CD4-positive, alpha-beta memory T cell (primary cell): ENCODE measurements around the gene ARHGAP44. TPM values are rescaled to one million over a fixed set of nuclear protein-coding genes. Genes with fewer than 3 reads are reported as not detected.

Experiments used
- CTCF ChIA-PET: fragments of 350-600 bp; sonication (Branson Sonifier 250); formaldehyde crosslinking; loops from one replicate; lab custom pipeline; 2021; ENCODE audit warnings: inconsistent platforms; ENCODE audit not compliant: partially characterized antibody; lab: Charles Lee
- POLR2A ChIA-PET: fragments of 350-600 bp; sonication (Branson Sonifier 250); formaldehyde crosslinking; loops from one replicate; lab custom pipeline; 2021; ENCODE audit not compliant: partially characterized antibody; lab: Charles Lee
- DNase-seq, 5 donors: peaks; one replicate each; pipeline versions ENCODE4 v3.0.0 to v3.0.0-alpha.2; 2020 to 2022; ENCODE audit warnings: mixed read lengths in 1 of 5
- H3K27ac ChIP-seq: one replicate; pipeline ENCODE4 v1.7.0; 2013; ENCODE audit warnings: low read depth, low read length
- H3K27me3 ChIP-seq: 2 replicates; pipeline ENCODE4 v1.7.0; 2013; ENCODE audit warnings: mild to moderate bottlenecking, low read length, moderate library complexity; ENCODE audit not compliant: insufficient read depth
- H3K36me3 ChIP-seq: 2 replicates; pipeline ENCODE4 v1.7.0; 2013; ENCODE audit warnings: mild to moderate bottlenecking, low read length, moderate library complexity; ENCODE audit not compliant: insufficient read depth
- H3K4me1 ChIP-seq: 2 replicates; pipeline ENCODE4 v1.7.0; 2013; ENCODE audit warnings: mild to moderate bottlenecking, low read length, moderate library complexity; ENCODE audit not compliant: insufficient read depth
- H3K4me3 ChIP-seq, 2 donors: one replicate each; pipeline ENCODE4 v1.7.0; 2013; ENCODE audit warnings: low read length in 2 of 2, mild to moderate bottlenecking in 1 of 2
- H3K9me3 ChIP-seq, 2 donors: one replicate each; pipeline ENCODE4 v1.7.0; 2013; ENCODE audit warnings: low read length in 2 of 2, control low read depth in 1 of 2; ENCODE audit not compliant: control insufficient read depth in 1 of 2
- H3K27ac Mint-ChIP-seq, 7 donors: one replicate each; pipeline ENCODE4 v1.8.0; 2020 to 2021; ENCODE audit warnings: mixed read lengths in 7 of 7, mild to moderate bottlenecking in 6 of 7, inconsistent platforms in 3 of 7, moderate library complexity in 3 of 7
- H3K27me3 Mint-ChIP-seq, 2 donors: one replicate each; pipeline ENCODE4 v1.8.0; 2020 to 2021; ENCODE audit warnings: mixed read lengths in 2 of 2
- H3K36me3 Mint-ChIP-seq, 2 donors: one replicate each; pipeline ENCODE4 v1.8.0; 2020 to 2021; ENCODE audit warnings: mixed read lengths in 2 of 2, inconsistent platforms in 1 of 2, mild to moderate bottlenecking in 1 of 2
- H3K4me1 Mint-ChIP-seq, 4 donors: one replicate each; pipeline ENCODE4 v1.8.0; 2020 to 2021; ENCODE audit warnings: mixed read lengths in 4 of 4, mild to moderate bottlenecking in 1 of 4
- H3K4me3 Mint-ChIP-seq, 8 donors: one replicate each; pipeline ENCODE4 v1.8.0; 2020 to 2021; ENCODE audit warnings: mixed read lengths in 8 of 8, mild to moderate bottlenecking in 7 of 8, moderate library complexity in 6 of 8, inconsistent platforms in 3 of 8
- H3K9me3 Mint-ChIP-seq, 8 donors: one replicate each; pipeline ENCODE4 v1.8.0; 2020 to 2021; ENCODE audit warnings: mixed read lengths in 8 of 8, mild to moderate bottlenecking in 5 of 8, inconsistent platforms in 3 of 8, moderate library complexity in 1 of 8
- intact Hi-C: fragments of 100-400 bp; cut with micrococcal nuclease; formaldehyde crosslinking; loops from one replicate; pipeline ENCODE4 v1.15.1; 2023
- polyA plus RNA-seq, 2 donors: library from polyadenylated mRNA; unstranded; fragments of 300-500 nt; fragmentation: Illumina TruSeq; gene quantifications; one replicate each; pipeline ENCODE4 v1.2.3, GENCODE V29; 2021
- total RNA-seq, 2 experiments: library from RNA; stranded (reverse); gene quantifications; one replicate each; pipeline ENCODE4 v1.2.3, GENCODE V29; 2021

Gene ARHGAP44
- total RNA-seq (not detected), polyA plus RNA-seq (under 1 TPM in 1 of 2 donors, not detected in 1; 0.07 TPM)

DNA sequence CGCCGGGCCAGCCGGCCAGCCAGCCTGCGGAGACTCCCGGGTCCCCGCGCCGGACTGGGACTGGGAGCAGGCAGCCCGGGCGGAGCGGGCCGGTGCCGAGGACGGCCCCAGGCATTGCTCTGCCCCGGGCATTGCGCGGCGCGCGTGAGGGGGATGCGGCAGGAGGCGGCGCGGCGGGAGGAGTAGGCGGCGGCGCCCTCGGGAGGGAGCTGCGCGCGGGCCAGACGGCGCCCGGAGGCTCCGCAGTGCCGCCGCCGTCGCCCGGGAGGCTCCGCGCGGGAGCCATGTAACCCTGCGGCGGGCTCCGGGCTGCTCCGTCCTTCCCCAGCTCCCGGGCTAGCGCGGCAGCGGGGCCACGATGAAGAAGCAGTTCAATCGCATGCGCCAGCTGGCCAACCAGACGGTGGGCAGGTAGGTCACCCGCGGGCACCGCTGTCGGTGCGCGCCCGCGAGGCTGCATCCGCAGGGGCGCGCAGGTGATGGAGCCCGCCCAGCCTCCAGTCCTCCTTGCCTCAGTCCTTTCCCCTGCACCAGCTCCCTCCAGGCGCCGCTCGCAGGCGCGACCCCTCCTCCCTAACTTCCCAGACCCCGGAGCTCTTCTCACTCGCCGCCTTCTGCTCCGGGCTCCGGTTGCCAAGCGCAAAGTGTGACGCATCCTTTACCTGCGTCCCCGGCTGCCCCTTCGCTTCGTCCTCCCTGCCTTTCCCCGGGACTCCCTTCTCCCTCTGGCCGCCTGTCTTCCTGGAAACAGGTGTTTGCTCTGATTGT lies at the start of gene ARHGAP44:
TSS of gene ARHGAP44 (plus strand) at position 18 of the 768 bp plus-strand sequence. CDS start at position 359, 341 bp downstream.
- Histone ChIP-seq H3K9me3 (no peaks in the 10 kb centered on the region), H3K27ac (no peak within 1 kb of the TSS), H3K27me3 (peaks cover 12% of the 10 kb centered on the region), H3K4me1 (peaks cover 3% of the 10 kb centered on the region), H3K4me3 (no peak within 1 kb of the TSS), H3K36me3 (no peaks in the 10 kb centered on the region)
- Mint-ChIP-seq H3K27me3 (peaks cover 28 to 30% of the 10 kb centered on the region in 2 donors), H3K4me1 (peaks cover 0 to 15% (median 3%) of the 10 kb centered on the region in 4 donors), H3K4me3 (peak within 1 kb of the TSS; percentile 39 to 79 (median 59)), H3K36me3 (no peaks in the 10 kb centered on the region), H3K27ac (peak within 1 kb of the TSS in 1 of 7 donors; percentile 22), H3K9me3 (peaks cover 0 to 7% (median 1%) of the 10 kb centered on the region in 8 donors)
- DNase-seq: no peak
- intact Hi-C loops: no loop called here
- ChIA-PET CTCF (no interaction called here), POLR2A (no interaction called here)

GRCh38 chr17:12739500-12739899 lies 49.8 kb upstream of the ARHGAP44 start:
- H3K9me3 Mint-ChIP-seq: peaks cover 0 to 3% (median 0%) of the 10 kb centered on the region in 8 donors
- H3K27me3 Mint-ChIP-seq: no peaks in the 10 kb centered on the region
- H3K4me3 Mint-ChIP-seq: no peak overlapping the region
- no peaks in the 10 kb centered on the region for H3K27me3 ChIP-seq
- H3K27ac Mint-ChIP-seq: no peak overlapping the region
- no peaks in the 10 kb centered on the region for H3K9me3 ChIP-seq
- ChIA-PET POLR2A (no interaction called here), CTCF (no interaction called here)
- no peak overlapping the region for H3K27ac ChIP-seq
- intact Hi-C loops: no loop called here
- no peaks in the 10 kb centered on the region for H3K36me3 Mint-ChIP-seq
- H3K4me1 ChIP-seq: no peaks in the 10 kb centered on the region
- DNase-seq: no peak
- H3K36me3 ChIP-seq: no peaks in the 10 kb centered on the region
- H3K4me1 Mint-ChIP-seq: no peaks in the 10 kb centered on the region
- H3K4me3 ChIP-seq: no peak overlapping the region

GRCh38 chr17:12743046-12743445 lies 46.3 kb upstream of the ARHGAP44 start:
- intact Hi-C loops: no loop called here
- Mint-ChIP-seq H3K4me3 (no peak overlapping the region), H3K36me3 (no peaks in the 10 kb centered on the region), H3K9me3 (peaks cover 0 to 4% (median 2%) of the 10 kb centered on the region in 8 donors), H3K27ac (no peak overlapping the region), H3K27me3 (peaks cover 0 to 1% of the 10 kb centered on the region in 2 donors), H3K4me1 (no peaks in the 10 kb centered on the region)
- Histone ChIP-seq H3K4me3 (no peak overlapping the region), H3K27me3 (no peaks in the 10 kb centered on the region), H3K9me3 (no peaks in the 10 kb centered on the region), H3K4me1 (no peaks in the 10 kb centered on the region), H3K27ac (no peak overlapping the region), H3K36me3 (no peaks in the 10 kb centered on the region)
- DNase-seq: no peak
- ChIA-PET CTCF (no interaction called here), POLR2A (no interaction called here)

GRCh38 chr17:12744298-12744697 lies 45.0 kb upstream of the ARHGAP44 start:
- Mint-ChIP-seq H3K27ac (no peak overlapping the region), H3K4me3 (no peak overlapping the region), H3K27me3 (peaks cover 0 to 1% of the 10 kb centered on the region in 2 donors), H3K9me3 (peaks cover 0 to 6% (median under 1%) of the 10 kb centered on the region in 8 donors), H3K4me1 (no peaks in the 10 kb centered on the region), H3K36me3 (no peaks in the 10 kb centered on the region)
- Histone ChIP-seq H3K9me3 (no peaks in the 10 kb centered on the region), H3K27me3 (no peaks in the 10 kb centered on the region), H3K4me1 (no peaks in the 10 kb centered on the region), H3K36me3 (no peaks in the 10 kb centered on the region), H3K27ac (no peak overlapping the region), H3K4me3 (no peak overlapping the region)
- ChIA-PET CTCF (no interaction called here), POLR2A (no interaction called here)
- DNase-seq: no peak
- intact Hi-C loops: no loop called here

- intact Hi-C loops: no loop called here
Observed at GRCh38 chr17:12744786-12745185, 44.5 kb upstream of the ARHGAP44 start.

DNA sequence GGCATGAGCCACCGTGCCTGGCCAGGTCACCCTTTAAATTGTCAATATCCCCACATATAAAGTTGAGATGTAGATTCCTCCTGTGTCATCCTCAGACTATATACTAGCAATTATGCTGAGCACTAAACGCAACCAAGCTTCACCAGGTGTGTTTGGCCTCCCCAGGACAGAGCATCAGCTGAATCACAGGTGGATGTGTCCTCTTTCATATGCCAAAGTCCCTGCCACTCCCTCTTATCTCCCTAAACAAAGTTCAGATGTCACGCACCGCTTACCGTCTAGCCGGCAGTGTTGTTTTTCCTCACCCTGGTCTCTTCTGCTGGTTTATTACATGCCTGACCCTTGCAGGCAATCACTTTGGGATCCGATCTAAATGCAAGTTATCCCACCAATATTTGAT lies 43.8 kb upstream of the ARHGAP44 start:
- peaks cover 0 to 6% (median under 1%) of the 10 kb centered on the region in 8 donors for H3K9me3 Mint-ChIP-seq
- Histone ChIP-seq H3K4me1 (no peaks in the 10 kb centered on the region), H3K36me3 (no peaks in the 10 kb centered on the region), H3K27me3 (no peaks in the 10 kb centered on the region), H3K9me3 (no peaks in the 10 kb centered on the region), H3K27ac (no peak overlapping the region), H3K4me3 (no peak overlapping the region)
- H3K36me3 Mint-ChIP-seq: no peaks in the 10 kb centered on the region
- CTCF ChIA-PET: no interaction called here
- POLR2A ChIA-PET: no interaction called here
- peaks cover 0 to 1% of the 10 kb centered on the region in 2 donors for H3K27me3 Mint-ChIP-seq
- H3K27ac Mint-ChIP-seq: no peak overlapping the region
- no peak for DNase-seq
- H3K4me3 Mint-ChIP-seq: no peak overlapping the region
- intact Hi-C loops: no loop called here
- H3K4me1 Mint-ChIP-seq: no peaks in the 10 kb centered on the region

More at GRCh38 chr17:12744786-12745185, 44.5 kb upstream of the ARHGAP44 start:
- Mint-ChIP-seq H3K9me3 (peaks cover 0 to 6% (median under 1%) of the 10 kb centered on the region in 8 donors), H3K4me1 (no peaks in the 10 kb centered on the region), H3K27ac (no peak overlapping the region), H3K4me3 (no peak overlapping the region), H3K36me3 (no peaks in the 10 kb centered on the region), H3K27me3 (peaks cover 0 to 1% of the 10 kb centered on the region in 2 donors)
- Histone ChIP-seq H3K27me3 (no peaks in the 10 kb centered on the region), H3K27ac (no peak overlapping the region), H3K4me3 (no peak overlapping the region), H3K9me3 (no peaks in the 10 kb centered on the region), H3K4me1 (no peaks in the 10 kb centered on the region), H3K36me3 (no peaks in the 10 kb centered on the region)
- POLR2A ChIA-PET: no interaction called here
- no peak for DNase-seq
- CTCF ChIA-PET: no interaction called here

GRCh38 chr17:12756786-12757185 lies 32.5 kb upstream of the ARHGAP44 start:
- no peak overlapping the region for H3K27ac Mint-ChIP-seq
- H3K4me3 ChIP-seq: no peak overlapping the region
- peaks cover 0 to 7% (median 0%) of the 10 kb centered on the region in 8 donors for H3K9me3 Mint-ChIP-seq
- H3K36me3 ChIP-seq: no peaks in the 10 kb centered on the region
- POLR2A ChIA-PET: no interaction called here
- CTCF ChIA-PET: no interaction called here
- no peaks in the 10 kb centered on the region for H3K9me3 ChIP-seq
- no peaks in the 10 kb centered on the region for H3K27me3 ChIP-seq
- no peaks in the 10 kb centered on the region for H3K4me1 ChIP-seq
- peak overlapping the region in 1 of 8 donors; percentile 22 for H3K4me3 Mint-ChIP-seq
- H3K4me1 Mint-ChIP-seq: no peaks in the 10 kb centered on the region
- no peaks in the 10 kb centered on the region for H3K27me3 Mint-ChIP-seq
- no peaks in the 10 kb centered on the region for H3K36me3 Mint-ChIP-seq
- intact Hi-C loops: loop anchor here (10.0 kb wide), 1 partner anchor 58 kb away; no protein-coding TSS in a partner anchor
- no peak for DNase-seq
- no peak overlapping the region for H3K27ac ChIP-seq
